ENCODE data around the gene KIF5C. TPM values are rescaled to one million over a fixed set of nuclear protein-coding genes. Genes with fewer than 3 reads are reported as not detected.

KIF5C gene
- total RNA-seq, 1 experiment from 2014 or later, result 1.6 TPM

DNA sequence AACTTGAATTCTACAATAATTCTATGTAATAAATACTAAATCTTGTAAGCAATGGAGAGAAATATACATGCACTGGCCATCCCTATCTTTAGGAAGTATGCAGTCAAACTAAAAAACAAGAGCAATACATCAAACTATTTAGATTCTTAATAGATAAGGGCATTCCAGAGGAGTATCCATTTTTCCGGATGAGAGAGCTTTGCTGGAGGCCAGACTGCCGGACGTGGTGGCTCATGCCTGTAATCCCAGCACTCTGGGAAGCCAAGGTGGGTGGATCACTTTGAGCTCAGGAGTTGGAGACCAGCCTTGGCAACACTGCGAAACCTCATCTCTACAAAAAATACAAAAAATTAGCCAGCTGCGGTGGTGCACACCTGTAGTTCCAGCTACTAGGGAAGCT lies 60.8 kb downstream of the KIF5C start:
- ChIA-PET POLR2A (no interaction called here), CTCF (no interaction called here)
- TF ChIP-seq POLR2AphosphoS5 (IDR thresholded peaks at IDR 0.05; ENCODE audit: low read depth, low read length), result no peak
- TF ChIP-seq, protein P1, sequence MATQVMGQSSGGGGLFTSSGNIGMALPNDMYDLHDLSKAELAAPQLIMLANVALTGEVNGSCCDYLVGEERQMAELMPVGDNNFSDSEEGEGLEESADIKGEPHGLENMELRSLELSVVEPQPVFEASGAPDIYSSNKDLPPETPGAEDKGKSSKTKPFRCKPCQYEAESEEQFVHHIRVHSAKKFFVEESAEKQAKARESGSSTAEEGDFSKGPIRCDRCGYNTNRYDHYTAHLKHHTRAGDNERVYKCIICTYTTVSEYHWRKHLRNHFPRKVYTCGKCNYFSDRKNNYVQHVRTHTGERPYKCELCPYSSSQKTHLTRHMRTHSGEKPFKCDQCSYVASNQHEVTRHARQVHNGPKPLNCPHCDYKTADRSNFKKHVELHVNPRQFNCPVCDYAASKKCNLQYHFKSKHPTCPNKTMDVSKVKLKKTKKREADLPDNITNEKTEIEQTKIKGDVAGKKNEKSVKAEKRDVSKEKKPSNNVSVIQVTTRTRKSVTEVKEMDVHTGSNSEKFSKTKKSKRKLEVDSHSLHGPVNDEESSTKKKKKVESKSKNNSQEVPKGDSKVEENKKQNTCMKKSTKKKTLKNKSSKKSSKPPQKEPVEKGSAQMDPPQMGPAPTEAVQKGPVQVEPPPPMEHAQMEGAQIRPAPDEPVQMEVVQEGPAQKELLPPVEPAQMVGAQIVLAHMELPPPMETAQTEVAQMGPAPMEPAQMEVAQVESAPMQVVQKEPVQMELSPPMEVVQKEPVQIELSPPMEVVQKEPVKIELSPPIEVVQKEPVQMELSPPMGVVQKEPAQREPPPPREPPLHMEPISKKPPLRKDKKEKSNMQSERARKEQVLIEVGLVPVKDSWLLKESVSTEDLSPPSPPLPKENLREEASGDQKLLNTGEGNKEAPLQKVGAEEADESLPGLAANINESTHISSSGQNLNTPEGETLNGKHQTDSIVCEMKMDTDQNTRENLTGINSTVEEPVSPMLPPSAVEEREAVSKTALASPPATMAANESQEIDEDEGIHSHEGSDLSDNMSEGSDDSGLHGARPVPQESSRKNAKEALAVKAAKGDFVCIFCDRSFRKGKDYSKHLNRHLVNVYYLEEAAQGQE (IDR thresholded peaks at IDR 0.05; ENCODE audit: insufficient read depth in 1 of 2, low read depth in 2 of 2, low read length in 1 of 2), result no peak
- no peaks in the 10 kb centered on the region for H3K36me3 ChIP-seq (ENCODE audit: control insufficient read depth, insufficient read depth, low read length)
- no TSS peak for BruUV-seq (replicated peaks)
- intact Hi-C loops (cut with micrococcal nuclease; ENCODE audit: unreplicated experiment) (no loop called here), in situ Hi-C loops (cut with HindIII; ENCODE audit: low pct_unique_long_range_greater_than_20kb, low sequenced_read_pairs) (no loop called here)
- no peaks in the 10 kb centered on the region for H3K9me3 ChIP-seq (ENCODE audit: control insufficient read depth, insufficient read depth, low read depth, low read length)
- H3K27ac ChIP-seq (ENCODE audit: low read length), result no peak overlapping the region
- no peak overlapping the region for H3K4me3 ChIP-seq (ENCODE audit: low read depth in 2 of 2, low read length in 2 of 2)
- ATAC-seq, result no peak
- H3K27me3 ChIP-seq (ENCODE audit: control insufficient read depth, insufficient read depth, low read length), result 0 out of 2 replicates have a peak, but pooled peaks cover 2% of the 10 kb centered on the region
- no peak for DNase-seq (ENCODE audit: low read depth, low spot score)
- no peaks in the 10 kb centered on the region for H3K4me1 ChIP-seq (ENCODE audit: control insufficient read depth, insufficient read depth, low read length)

DNA sequence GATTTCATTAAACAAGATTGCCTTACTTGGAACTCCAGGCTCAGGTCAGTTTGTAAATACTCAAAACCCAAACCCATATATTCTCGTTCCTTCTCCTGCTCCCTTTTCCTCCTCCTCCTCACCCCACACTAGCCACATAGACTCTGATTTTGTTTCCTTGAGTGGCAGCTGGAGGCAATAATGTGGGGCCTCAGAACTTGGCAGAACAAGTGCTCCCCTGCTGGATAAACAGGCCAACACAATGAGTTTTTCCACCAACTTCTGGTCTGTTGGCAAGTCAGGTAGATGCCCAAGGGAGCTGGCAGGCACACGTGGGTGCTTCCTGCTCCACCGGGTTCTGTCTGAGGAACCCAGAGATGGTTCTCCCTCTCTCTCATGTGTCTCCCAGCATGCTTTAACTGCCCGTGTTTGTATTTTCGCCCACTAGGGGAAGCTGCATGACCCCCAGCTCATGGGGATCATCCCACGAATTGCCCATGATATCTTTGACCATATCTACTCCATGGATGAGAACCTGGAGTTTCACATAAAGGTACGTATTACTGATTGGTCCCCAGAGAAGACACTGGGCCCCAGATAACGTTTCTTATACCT lies 61.9 kb downstream of the KIF5C start:
- no TSS peak for BruUV-seq (replicated peaks)
- H3K4me1 ChIP-seq (ENCODE audit: control insufficient read depth, insufficient read depth, low read length), result no peaks in the 10 kb centered on the region
- H3K36me3 ChIP-seq (ENCODE audit: control insufficient read depth, insufficient read depth, low read length), result no peaks in the 10 kb centered on the region
- H3K27ac ChIP-seq (ENCODE audit: low read length), result no peak overlapping the region
- H3K27me3 ChIP-seq (ENCODE audit: control insufficient read depth, insufficient read depth, low read length), result peaks cover 2% of the 10 kb centered on the region; the same call in 1 of the 2 replicates
- no peak for DNase-seq (ENCODE audit: low read depth, low spot score)
- no peak for ATAC-seq
- TF ChIP-seq POLR2AphosphoS5 (IDR thresholded peaks at IDR 0.05; ENCODE audit: low read depth, low read length), result no peak
- TF ChIP-seq, protein P2, sequence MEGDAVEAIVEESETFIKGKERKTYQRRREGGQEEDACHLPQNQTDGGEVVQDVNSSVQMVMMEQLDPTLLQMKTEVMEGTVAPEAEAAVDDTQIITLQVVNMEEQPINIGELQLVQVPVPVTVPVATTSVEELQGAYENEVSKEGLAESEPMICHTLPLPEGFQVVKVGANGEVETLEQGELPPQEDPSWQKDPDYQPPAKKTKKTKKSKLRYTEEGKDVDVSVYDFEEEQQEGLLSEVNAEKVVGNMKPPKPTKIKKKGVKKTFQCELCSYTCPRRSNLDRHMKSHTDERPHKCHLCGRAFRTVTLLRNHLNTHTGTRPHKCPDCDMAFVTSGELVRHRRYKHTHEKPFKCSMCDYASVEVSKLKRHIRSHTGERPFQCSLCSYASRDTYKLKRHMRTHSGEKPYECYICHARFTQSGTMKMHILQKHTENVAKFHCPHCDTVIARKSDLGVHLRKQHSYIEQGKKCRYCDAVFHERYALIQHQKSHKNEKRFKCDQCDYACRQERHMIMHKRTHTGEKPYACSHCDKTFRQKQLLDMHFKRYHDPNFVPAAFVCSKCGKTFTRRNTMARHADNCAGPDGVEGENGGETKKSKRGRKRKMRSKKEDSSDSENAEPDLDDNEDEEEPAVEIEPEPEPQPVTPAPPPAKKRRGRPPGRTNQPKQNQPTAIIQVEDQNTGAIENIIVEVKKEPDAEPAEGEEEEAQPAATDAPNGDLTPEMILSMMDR (IDR thresholded peaks at IDR 0.05), result 0 out of 2 replicates have a peak, but pooled peaks have one; percentile 16
- CTCF ChIA-PET, result no interaction called here
- no peaks in the 10 kb centered on the region for H3K9me3 ChIP-seq (ENCODE audit: control insufficient read depth, insufficient read depth, low read depth, low read length)
- no peak overlapping the region for H3K4me3 ChIP-seq (ENCODE audit: low read depth in 2 of 2, low read length in 2 of 2)
- POLR2A ChIA-PET, result no interaction called here
- in situ Hi-C loops (cut with HindIII; ENCODE audit: low pct_unique_long_range_greater_than_20kb, low sequenced_read_pairs), result no loop called here
- intact Hi-C loops (cut with micrococcal nuclease; ENCODE audit: unreplicated experiment), result no loop called here

DNA sequence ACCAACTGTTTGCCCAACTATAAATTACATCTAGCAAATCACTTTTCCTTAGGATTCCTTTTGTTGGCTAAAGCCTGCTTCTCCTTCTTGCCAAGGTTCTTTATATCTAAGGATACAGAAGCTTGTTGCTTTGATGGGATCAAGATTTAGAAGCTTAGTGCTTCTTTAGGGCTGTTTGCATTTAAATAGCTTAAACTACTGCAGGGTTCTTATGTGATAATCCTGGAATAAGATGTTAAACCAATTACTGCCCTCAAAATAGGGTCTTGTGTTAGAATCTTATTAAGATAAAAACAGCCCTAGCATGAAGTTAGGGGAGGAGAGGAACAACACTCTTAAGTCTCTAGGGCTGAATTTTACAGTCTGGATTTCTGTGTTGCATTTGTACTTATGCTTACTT lies 64.2 kb downstream of the KIF5C start:
- ATAC-seq, result no peak
- CTCF ChIA-PET, result no interaction called here

More for the DNA sequence above, 64.2 kb downstream of the KIF5C start:
- Histone ChIP-seq H3K9me3 (ENCODE audit: control insufficient read depth, insufficient read depth, low read depth, low read length) (no peaks in the 10 kb centered on the region), H3K36me3 (ENCODE audit: control insufficient read depth, insufficient read depth, low read length) (no peaks in the 10 kb centered on the region), H3K27ac (ENCODE audit: low read length) (no peak overlapping the region), H3K27me3 (ENCODE audit: control insufficient read depth, insufficient read depth, low read length) (peaks cover 11% of the 10 kb centered on the region), H3K4me1 (ENCODE audit: control insufficient read depth, insufficient read depth, low read length) (no peaks in the 10 kb centered on the region), H3K4me3 (ENCODE audit: low read depth in 2 of 2, low read length in 2 of 2) (no peak overlapping the region)
- POLR2A ChIA-PET, result no interaction called here
- in situ Hi-C loops (cut with HindIII; ENCODE audit: low pct_unique_long_range_greater_than_20kb, low sequenced_read_pairs) (no loop called here), intact Hi-C loops (cut with micrococcal nuclease; ENCODE audit: unreplicated experiment) (no loop called here)
- TF ChIP-seq POLR2AphosphoS5 (IDR thresholded peaks at IDR 0.05; ENCODE audit: low read depth, low read length), result no peak
- TF ChIP-seq SIN3A (IDR thresholded peaks at IDR 0.05; ENCODE audit: borderline replicate concordance, insufficient read depth, low read depth, low read length), result no peak
- no peak for TF ChIP-seq TCF7L2 (IDR thresholded peaks at IDR 0.05; ENCODE audit: low read depth, low read length)
- TF ChIP-seq, protein P1 (IDR thresholded peaks at IDR 0.05; ENCODE audit: insufficient read depth in 1 of 2, low read depth in 2 of 2, low read length in 1 of 2), result no peak
- TF ChIP-seq, protein P2 (IDR thresholded peaks at IDR 0.05), result no peak
- DNase-seq (ENCODE audit: low read depth, low spot score), result no peak
- no TSS peak for BruUV-seq (replicated peaks)

Measured in Panc1 (cell line).